Keratinocyte (primary cell): Measurements from ENCODE around the gene NR3C2. TPM values are rescaled to one million over a fixed set of nuclear protein-coding genes. Genes with fewer than 3 reads are reported as not detected.

Experiments
- DNase-seq: peaks from one replicate; pipeline ENCODE4 v3.0.0-alpha.2; 2011; ENCODE audit warnings: low read depth, missing footprints, low spot score
- FAIRE-seq: peaks from 2 replicates; lab custom pipeline; 2011; peaks lifted over from hg19 to GRCh38; lab: Jason Lieb, UNC
- H2AFZ ChIP-seq: 2 replicates; pipeline ENCODE4 v1.6.0; 2012; ENCODE audit warnings: low read length, control low read depth, inconsistent platforms; ENCODE audit not compliant: control insufficient read depth
- H3K27ac ChIP-seq: 2 replicates; pipeline ENCODE4 v1.5.1; 2011; ENCODE audit warnings: low read length; ENCODE audit not compliant: control insufficient read depth, insufficient read depth
- H3K27me3 ChIP-seq: 3 replicates; pipeline ENCODE4 v1.6.0; 2011; ENCODE audit warnings: low read length; ENCODE audit not compliant: control insufficient read depth, insufficient read depth; ENCODE audit errors: extremely low read depth
- H3K36me3 ChIP-seq, 2 experiments: 2 replicates in 1 of 2; 3 replicates in 1 of 2; pipeline ENCODE4 v1.5.1; 2011; ENCODE audit warnings: low read length in 2 of 2, mild to moderate bottlenecking in 1 of 2; ENCODE audit not compliant: control insufficient read depth in 2 of 2, insufficient read depth in 2 of 2; ENCODE audit errors: extremely low read depth in 1 of 2
- H3K4me1 ChIP-seq: 3 replicates; pipeline ENCODE4 v1.5.1; 2011; ENCODE audit warnings: low read length; ENCODE audit not compliant: control insufficient read depth, insufficient read depth; ENCODE audit errors: extremely low read depth
- H3K4me2 ChIP-seq: 3 replicates; pipeline ENCODE4 v1.6.0; 2011; ENCODE audit warnings: low read depth, low read length; ENCODE audit not compliant: control insufficient read depth, insufficient read depth; ENCODE audit errors: extremely low read depth
- H3K4me3 ChIP-seq, 3 experiments: fragments of 200-600 bp in 1 of 3; sonication (generic) in 1 of 3; 2 replicates in 2 of 3; 3 replicates in 1 of 3; pipeline ENCODE4 v1.5.1; 2011 to 2016; ENCODE audit warnings: low read length in 3 of 3, mild to moderate bottlenecking in 3 of 3, control low read depth in 2 of 3, inconsistent platforms in 1 of 3, low read depth in 1 of 3, mixed read lengths in 1 of 3, mixed run types in 1 of 3, moderate library complexity in 1 of 3; ENCODE audit not compliant: control insufficient read depth in 2 of 3, insufficient read depth in 2 of 3; ENCODE audit errors: extremely low read depth in 1 of 3
- H3K79me2 ChIP-seq: 2 replicates; pipeline ENCODE4 v1.6.0; 2012; ENCODE audit warnings: low read length; ENCODE audit not compliant: control insufficient read depth, insufficient read depth
- H3K9ac ChIP-seq: 3 replicates; pipeline ENCODE4 v1.6.0; 2011; ENCODE audit warnings: low read length; ENCODE audit not compliant: control insufficient read depth, insufficient read depth; ENCODE audit errors: extremely low read depth
- H3K9me1 ChIP-seq: 3 replicates; pipeline ENCODE4 v1.6.0; 2011; ENCODE audit warnings: low read length; ENCODE audit not compliant: control insufficient read depth, insufficient read depth; ENCODE audit errors: extremely low read depth
- H3K9me3 ChIP-seq: 2 replicates; pipeline ENCODE4 v1.5.1; 2012; ENCODE audit warnings: low read depth, low read length; ENCODE audit not compliant: control insufficient read depth
- H4K20me1 ChIP-seq: 3 replicates; pipeline ENCODE4 v1.6.0; 2011; ENCODE audit warnings: low read length; ENCODE audit not compliant: control insufficient read depth, insufficient read depth; ENCODE audit errors: extremely low read depth
- CTCF ChIP-seq, 3 experiments: IDR thresholded peaks in 1 of 3; conservative IDR thresholded peaks in 1 of 3; optimal IDR thresholded peaks in 1 of 3; 2 replicates in 2 of 3; 3 replicates in 1 of 3; pipeline versions ENCODE3 to v1.5.1; 2011; ENCODE audit warnings: low read length in 3 of 3, mild to moderate bottlenecking in 3 of 3, moderate library complexity in 2 of 3, control low read depth in 1 of 3, inconsistent platforms in 1 of 3; ENCODE audit not compliant: insufficient read depth in 2 of 3; ENCODE audit errors: extremely low read depth in 1 of 3
- EZH2 ChIP-seq: IDR thresholded peaks from one replicate; pipeline ENCODE4 v1.6.1; 2012; ENCODE audit warnings: inconsistent platforms, mild to moderate bottlenecking, low read length, moderate library complexity
- dilution Hi-C: fragments of 300-500 bp; cut with MboI; formaldehyde crosslinking; loops from one replicate; pipeline ENCODE4 v1.7.0; 2020; ENCODE audit warnings: low sequenced_read_pairs; ENCODE audit not compliant: extremely low pct_ligation_motif_present
- polyA plus RNA-seq, 5 experiments: library from polyadenylated mRNA; depleted of rRNA in 3 of 5; stranded (reverse) in 3 of 5; stranded (forward) in 1 of 5; unstranded in 1 of 5; fragments of >200 nt; gene quantifications; 1 replicate in 1 of 5; 2 replicates in 3 of 5; 3 replicates in 1 of 5; pipeline versions ENCODE4 v1.2.1 to v1.2.3, GENCODE V29; 2011 to 2012; ENCODE audit warnings: missing spikeins in 2 of 5, low read depth in 1 of 5, low replicate concordance in 1 of 5

The NR3C2 gene
- polyA plus RNA-seq, 1 donor (not counting 4 experiments of a cell fraction or from before 2014, with no cell fraction given): 1.5 TPM

DNA sequence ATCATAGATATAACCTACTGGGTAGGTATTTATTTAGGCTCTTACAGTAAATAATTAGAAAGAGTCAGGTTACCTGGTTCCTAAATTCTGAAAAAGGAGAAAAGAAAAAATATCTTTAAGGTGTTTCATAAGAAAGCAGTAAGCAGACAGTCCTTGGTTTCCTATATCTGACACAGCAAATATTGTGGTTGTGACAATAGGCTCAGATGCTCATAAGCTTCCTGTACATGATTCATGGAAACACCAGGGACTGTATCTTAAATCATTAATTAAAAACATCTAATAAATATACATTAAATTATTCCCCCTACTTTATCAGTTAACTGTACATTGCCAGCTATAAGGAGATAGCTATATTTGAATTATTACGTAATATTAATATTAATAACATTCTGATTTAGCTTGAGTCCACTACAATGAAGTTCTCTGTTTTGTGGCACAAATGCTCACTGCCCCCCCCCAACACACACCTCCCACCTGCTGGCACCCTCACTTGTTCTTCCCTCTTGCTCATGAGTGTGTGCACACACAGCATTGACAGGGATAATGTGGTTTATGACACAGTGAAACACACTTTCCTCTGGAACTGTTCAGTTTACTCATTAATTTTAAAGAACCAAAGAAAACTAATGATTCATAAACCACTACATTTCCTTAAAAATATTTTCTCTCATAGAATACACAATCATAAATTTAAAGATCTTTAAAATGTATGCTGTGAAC is 187.4 kb downstream of the NR3C2 start:
- dilution Hi-C loops: no loop called here
- Histone ChIP-seq H3K27ac (no peak overlapping the region), H3K4me1 (no peaks in the 10 kb centered on the region), H2AFZ (no peak overlapping the region), H3K4me3 (no peak overlapping the region), H3K9me3 (no peaks in the 10 kb centered on the region), H4K20me1 (no peaks in the 10 kb centered on the region), H3K27me3 (no peaks in the 10 kb centered on the region), H3K9ac (no peak overlapping the region), H3K36me3 (no peaks in the 10 kb centered on the region), H3K9me1 (no peaks in the 10 kb centered on the region), H3K4me2 (no peak overlapping the region), H3K79me2 (no peaks in the 10 kb centered on the region)
- FAIRE-seq (no peak), DNase-seq (no peak)
- TF ChIP-seq EZH2 (no peak), CTCF (optimal IDR thresholded peaks at IDR 0.05 in 1 of 3, IDR thresholded peaks at IDR 0.05 in 1 of 3, conservative IDR thresholded peaks at IDR 0.05 in 1 of 3; ENCODE audit: extremely low read depth in 1 of 3, insufficient read depth in 2 of 3, low read length in 3 of 3) (no peak)

- H3K4me1 ChIP-seq: no peaks in the 10 kb centered on the region
- no peaks in the 10 kb centered on the region for H3K27me3 ChIP-seq
- FAIRE-seq (no peak), DNase-seq (no peak)
- no peaks in the 10 kb centered on the region for H3K36me3 ChIP-seq
- H4K20me1 ChIP-seq: no peaks in the 10 kb centered on the region
- no peaks in the 10 kb centered on the region for H3K9me3 ChIP-seq
- H3K4me3 ChIP-seq: no peak overlapping the region
- H3K4me2 ChIP-seq: no peak overlapping the region
- TF ChIP-seq CTCF (optimal IDR thresholded peaks at IDR 0.05 in 1 of 3, IDR thresholded peaks at IDR 0.05 in 1 of 3, conservative IDR thresholded peaks at IDR 0.05 in 1 of 3; ENCODE audit: extremely low read depth in 1 of 3, insufficient read depth in 2 of 3, low read length in 3 of 3): no peak
- no peak for TF ChIP-seq EZH2
- H3K79me2 ChIP-seq: no peaks in the 10 kb centered on the region
- no peak overlapping the region for H2AFZ ChIP-seq
- dilution Hi-C loops: no loop called here
- no peak overlapping the region for H3K9ac ChIP-seq
- H3K27ac ChIP-seq: no peak overlapping the region
- no peaks in the 10 kb centered on the region for H3K9me1 ChIP-seq
These were observed 188.4 kb downstream of the NR3C2 start for GRCh38 chr4:148253768-148254167.
